ENCODE results near the gene PATJ.
"Not testable (repeated sequence)": the region's sequence is repeated elsewhere in the genome, so short reads cannot be mapped to it uniquely, and the experiment has no call there.

PATJ gene

DNA sequence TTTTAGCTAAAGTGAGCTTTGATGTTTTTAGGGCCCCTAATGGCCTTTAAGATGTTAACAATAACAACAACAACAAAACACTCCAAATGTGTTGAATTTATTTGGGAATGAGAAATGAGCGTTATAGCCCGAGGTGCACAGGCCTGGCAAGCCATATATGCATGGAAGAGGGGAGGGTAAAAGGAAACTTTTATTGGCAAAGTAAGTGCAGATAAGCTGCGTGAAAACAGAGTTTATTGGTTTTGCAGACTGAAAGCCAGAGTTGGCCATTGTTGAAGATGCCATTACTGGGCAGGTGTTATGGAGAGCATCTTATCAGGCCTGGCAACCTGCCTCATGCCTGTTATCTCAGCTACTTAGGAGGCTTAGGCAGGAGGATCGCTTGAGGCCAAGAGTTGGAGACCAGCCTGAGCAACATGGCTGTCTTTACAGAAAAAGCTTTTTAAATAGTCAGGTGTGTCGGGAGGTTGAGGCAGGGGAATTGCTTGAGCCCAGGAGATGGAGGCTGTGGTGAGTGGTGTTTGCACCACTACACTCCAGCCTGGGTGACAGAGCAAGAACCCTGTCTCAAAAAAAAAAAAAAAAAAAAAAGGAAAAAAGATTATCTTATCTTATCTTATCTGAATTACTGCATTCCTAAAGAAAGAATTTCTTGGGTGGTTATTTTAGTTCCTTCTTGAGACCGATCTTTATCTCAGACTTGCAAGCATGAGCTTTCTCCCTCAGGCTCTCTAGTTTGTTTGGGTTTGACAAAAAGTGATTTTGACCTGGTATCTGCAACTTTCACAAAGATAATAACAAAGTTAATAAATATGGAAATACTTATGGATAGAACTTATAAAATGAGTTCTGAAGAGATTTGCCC is 1.7 kb downstream of the PATJ start:
- DNase-seq: no peak

DNA sequence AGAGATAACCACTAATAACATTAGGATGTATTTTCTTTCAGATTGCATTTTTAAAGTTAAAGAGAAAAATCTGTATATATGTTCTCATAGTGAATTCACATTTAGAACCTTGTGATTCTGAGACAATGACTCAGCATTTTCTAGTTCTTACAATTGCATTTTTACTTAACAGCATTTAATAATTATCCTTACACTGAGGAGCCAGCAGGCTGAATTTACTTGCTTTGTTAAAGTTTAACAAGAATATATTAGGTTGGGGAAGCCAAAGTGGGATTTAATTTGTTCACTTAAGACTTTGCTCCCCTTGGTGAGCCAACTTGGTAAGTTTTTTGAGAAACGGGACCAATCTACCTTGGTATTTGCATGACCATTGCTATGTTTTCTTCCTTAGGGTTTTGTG is 4.5 kb downstream of the PATJ start:
- no peak for DNase-seq

GRCh38 chr1:61748566-61748965 is 6.3 kb downstream of the PATJ start:
- no peak for DNase-seq

DNA sequence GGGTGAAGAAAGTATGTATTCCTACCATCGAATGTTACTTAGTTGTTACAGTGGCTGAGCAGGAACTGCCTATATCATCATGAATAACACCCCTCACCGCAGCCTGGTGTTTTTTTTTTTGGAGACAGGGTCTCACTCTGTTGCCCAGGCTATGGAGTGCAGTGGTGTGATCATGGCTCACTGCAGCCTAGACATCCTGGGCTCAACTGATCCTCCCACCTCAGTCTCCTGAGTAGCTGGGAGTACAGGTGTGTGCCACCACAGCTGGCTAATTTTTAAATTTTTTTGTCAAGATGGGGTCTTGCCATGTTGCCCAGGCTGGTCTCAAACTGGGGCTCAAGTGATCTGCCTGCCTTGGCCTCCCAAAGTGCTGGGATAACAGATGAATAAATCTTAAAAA is 7.3 kb downstream of the PATJ start:
- DNase-seq: no peak

- no peak for DNase-seq
These were observed 10.7 kb downstream of the PATJ start for GRCh38 chr1:61752921-61753389.

DNA sequence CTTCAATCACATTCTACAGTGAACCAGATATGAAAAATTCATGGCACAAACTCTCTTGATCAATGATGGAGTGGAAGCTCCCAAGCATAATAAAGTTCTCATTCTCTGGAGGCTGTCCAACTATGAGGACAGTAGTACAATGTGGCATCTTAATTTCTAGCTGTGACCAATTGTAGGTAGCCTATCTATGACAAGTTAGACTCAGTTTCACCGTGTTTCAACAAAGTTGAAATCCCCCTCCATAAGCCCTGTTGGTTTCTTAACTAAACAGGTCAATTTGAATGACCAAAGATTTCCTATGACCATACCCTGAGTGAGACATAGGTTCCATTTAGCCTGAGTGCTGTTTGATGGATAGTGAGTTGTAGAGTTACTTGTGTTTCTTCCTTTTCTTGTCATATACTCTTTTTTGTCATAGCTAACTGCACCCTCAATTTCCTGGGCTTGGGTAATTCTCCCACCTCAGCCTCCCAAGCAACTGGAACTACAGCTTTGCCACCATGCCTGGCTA is 11.8 kb downstream of the PATJ start:
- DNase-seq: no peak

DNA sequence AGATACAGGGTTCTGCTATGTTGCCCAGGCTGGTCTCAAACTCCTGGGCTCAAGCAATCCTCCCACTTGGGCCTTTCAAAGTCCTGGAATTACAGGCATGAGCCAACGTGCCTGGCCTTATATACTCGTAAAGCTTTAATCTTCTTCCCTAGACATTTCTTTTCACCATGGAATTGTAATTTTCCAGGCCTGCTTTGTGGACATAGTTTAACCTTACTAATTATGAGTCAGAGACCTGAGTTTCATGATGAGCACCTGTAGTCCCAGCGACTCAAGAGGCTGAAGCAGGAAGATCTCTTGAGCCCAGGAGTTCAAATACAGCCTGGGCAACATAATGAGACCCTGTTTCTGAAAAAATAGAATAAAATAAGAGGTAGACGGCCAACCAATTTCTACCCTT is 12.3 kb downstream of the PATJ start:
- DNase-seq: no peak

DNA sequence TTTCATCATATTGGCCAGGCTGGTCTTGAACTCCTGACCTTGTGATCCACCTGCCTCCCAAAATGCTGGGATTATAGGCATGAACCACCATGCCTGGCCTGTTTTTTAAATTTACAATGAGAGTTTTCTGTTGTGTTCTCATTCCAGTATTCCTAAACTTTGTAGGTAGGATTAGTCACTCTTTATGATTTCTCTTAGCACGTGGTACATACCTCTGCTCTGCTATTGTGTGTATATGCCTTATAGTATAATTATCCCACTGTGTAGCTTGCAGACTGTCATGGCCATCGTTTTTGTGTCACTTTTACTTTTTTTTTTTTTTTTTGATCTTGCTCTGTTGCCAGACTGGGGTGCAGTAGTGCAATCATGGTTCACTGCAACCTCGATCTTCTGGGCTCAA is 14.5 kb downstream of the PATJ start:
- no peak for DNase-seq

GRCh38 chr1:61757950-61758349 is 15.7 kb downstream of the PATJ start:
- no peak for DNase-seq

GRCh38 chr1:61770131-61770530 is 27.9 kb downstream of the PATJ start:
- DNase-seq: no peak

DNA sequence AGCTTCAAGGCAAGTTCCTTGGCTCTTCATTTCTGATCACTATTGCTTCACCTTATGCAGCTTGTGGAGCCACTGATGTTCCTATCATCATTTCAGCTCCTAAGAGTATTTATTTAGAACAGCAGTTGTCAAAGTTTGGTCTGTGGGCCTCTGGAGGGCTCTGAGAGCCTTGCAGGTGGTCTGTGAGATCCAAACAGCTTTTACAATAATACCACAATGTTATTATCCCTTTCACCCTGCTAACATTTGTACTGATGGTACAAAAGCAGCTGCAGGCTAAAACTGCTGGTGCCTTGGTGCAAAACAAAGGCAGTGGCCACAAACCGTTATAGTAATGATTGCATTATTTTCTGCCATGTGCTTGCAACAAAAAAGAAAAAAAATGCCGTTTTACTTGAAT is 33.8 kb downstream of the PATJ start:
- DNase-seq: no peak

GRCh38 chr1:61779231-61779630 is 37.0 kb downstream of the PATJ start:
- DNase-seq: no peak

- DNase-seq: no peak
These were observed 38.9 kb downstream of the PATJ start for GRCh38 chr1:61781151-61781550.

DNA sequence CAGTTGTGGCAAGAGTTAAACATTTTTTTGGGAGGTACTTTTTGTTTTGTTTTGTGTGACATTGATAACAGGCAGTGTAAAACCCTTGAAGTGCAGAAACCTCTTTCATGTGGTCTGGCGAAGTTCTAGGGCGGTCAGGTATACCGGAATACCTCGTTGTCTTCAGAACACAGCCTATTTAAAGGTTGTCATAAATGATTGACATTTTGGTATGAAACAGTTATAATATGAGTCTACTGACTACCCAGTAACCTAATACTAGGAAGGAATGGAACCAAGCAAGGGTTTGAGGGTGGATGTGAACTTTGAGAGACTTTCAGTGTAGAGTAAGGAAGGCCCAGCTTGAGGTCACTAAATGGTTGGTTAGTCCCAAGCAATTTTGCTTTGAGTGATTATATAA is 40.5 kb downstream of the PATJ start:
- no peak for DNase-seq

DNA sequence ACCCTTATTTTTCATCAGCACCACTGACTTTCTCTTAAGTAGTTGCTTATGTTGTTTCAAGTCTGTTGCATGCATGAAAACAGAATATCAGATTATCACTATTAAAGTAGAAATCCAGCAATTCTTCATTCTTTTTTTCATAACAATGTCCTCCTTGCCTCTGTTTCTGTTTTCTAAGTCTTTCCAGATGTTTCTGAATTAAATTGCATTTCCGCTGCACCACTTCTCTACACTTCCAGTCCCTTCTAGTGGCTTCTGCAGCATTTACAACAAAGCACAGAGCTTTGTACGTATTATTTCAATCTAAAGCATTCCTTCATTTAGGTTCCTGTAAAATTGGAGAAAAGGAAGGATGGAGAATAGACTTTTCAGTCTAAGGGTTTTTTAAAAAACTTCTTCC is 42.4 kb downstream of the PATJ start:
- no peak for DNase-seq

GRCh38 chr1:61790837-61791236 is 48.6 kb downstream of the PATJ start:
- no peak for DNase-seq

GRCh38 chr1:61797045-61797755 is 54.9 kb downstream of the PATJ start:
- DNase-seq: no peak

GRCh38 chr1:61801047-61801446 is 58.8 kb downstream of the PATJ start:
- not testable (repeated sequence) for DNase-seq

DNA sequence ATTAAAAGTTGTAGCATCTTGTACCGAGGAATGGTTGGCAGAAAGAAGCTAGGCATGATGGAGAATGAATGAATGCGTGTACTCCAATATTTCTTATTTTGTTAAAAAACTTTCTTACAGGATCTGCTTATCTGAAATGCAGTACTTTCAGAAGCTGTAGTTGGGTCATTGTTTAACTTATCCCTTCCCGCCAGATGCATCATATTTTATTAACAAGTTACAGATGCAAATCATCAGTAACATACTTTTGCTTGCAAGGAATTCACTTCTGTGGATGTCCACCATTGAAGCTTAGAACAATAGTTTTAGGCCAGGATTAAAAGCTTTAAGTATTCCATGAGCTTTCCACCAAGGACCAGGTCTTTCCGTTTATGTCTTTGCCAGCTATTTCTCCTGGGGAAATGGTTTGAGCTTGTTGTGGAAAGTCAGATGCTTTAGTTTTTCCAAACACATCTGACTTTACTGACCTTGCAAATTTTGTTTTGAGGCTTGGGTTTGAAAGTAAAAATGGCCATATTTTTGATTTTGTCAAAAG is 65.4 kb downstream of the PATJ start:
- no peak for DNase-seq

GRCh38 chr1:61808321-61808720 is 66.0 kb downstream of the PATJ start:
- DNase-seq: no peak

- no peak for DNase-seq
These were observed 66.7 kb downstream of the PATJ start for GRCh38 chr1:61808968-61809367.

- no peak for DNase-seq
These were observed 70.6 kb downstream of the PATJ start for GRCh38 chr1:61812916-61813315.

- no peak for DNase-seq
These were observed 73.9 kb downstream of the PATJ start for GRCh38 chr1:61816191-61816590.

DNA sequence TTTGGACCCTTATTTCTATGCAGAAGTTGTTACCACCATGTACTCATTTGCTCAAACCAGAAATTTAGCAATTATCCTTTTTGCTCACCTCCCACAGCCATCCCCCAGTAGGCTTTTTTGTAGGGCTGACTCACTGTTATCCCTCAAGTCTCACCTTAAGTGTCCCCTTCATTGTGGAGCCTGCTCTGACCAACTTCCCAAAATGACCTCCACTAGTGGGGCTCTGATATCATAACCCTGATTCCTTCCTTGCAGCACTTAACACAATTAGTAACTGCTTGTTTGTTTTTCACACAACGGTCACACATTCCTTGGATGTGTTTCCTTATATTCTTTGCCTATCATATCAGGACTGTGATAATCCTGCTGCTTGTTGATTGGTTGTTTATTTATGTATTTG is 76.7 kb downstream of the PATJ start:
- DNase-seq: no peak
